Thyroid gland (tissue), 4 donors: ENCODE measurements around the gene PDCD10. TPM values are rescaled to one million over a fixed set of nuclear protein-coding genes. Genes with fewer than 3 reads are reported as not detected.

Experiments
- DNase-seq, 2 donors: peaks; one replicate each; pipeline ENCODE4 v3.0.0-alpha.2; 2019
- H3K27ac ChIP-seq, 3 donors: fragments of 200-600 bp; sonication (generic); 1 replicate in 2 of 3; 2 replicates in 1 of 3; pipeline ENCODE4 v1.5.1; 2016 to 2019; ENCODE audit warnings: mild to moderate bottlenecking in 1 of 3, moderate library complexity in 1 of 3
- H3K27me3 ChIP-seq: fragments of 200-600 bp; sonication (generic); one replicate; pipeline ENCODE4 v1.5.1; 2019
- H3K36me3 ChIP-seq, 2 donors: fragments of 200-600 bp; sonication (generic); one replicate each; pipeline ENCODE4 v1.5.1; 2016 to 2019
- H3K4me1 ChIP-seq, 2 donors: fragments of 200-600 bp; sonication (generic); one replicate each; pipeline ENCODE4 v1.5.1; 2017 to 2019
- H3K4me3 ChIP-seq, 3 donors: fragments of 200-600 bp; sonication (generic); replicated peaks in 1 of 3; 1 replicate in 2 of 3; 2 replicates in 1 of 3; pipeline ENCODE4 v1.5.1; 2016; ENCODE audit warnings: mild to moderate bottlenecking in 1 of 3
- H3K9me3 ChIP-seq: fragments of 200-600 bp; sonication (generic); one replicate; pipeline ENCODE4 v1.5.1; 2017
- CTCF ChIP-seq, 6 experiments: fragments of 200-600 bp in 3 of 6; fragments of 450-650 bp in 3 of 6; sonication (generic) in 3 of 6; IDR thresholded peaks; one replicate each; pipeline ENCODE4 v1.5.1; 2016 to 2019; ENCODE audit warnings: antibody characterized with exemption in 6 of 6, mild to moderate bottlenecking in 2 of 6, inconsistent platforms in 1 of 6, moderate library complexity in 1 of 6
- POLR2A ChIP-seq, 2 donors: fragments of 450-650 bp; IDR thresholded peaks; one replicate each; pipeline ENCODE4 v1.6.1; 2017; ENCODE audit warnings: antibody characterized with exemption in 2 of 2, mild to moderate bottlenecking in 2 of 2, moderate library complexity in 1 of 2
- WGBS, 2 donors: methylation state at CpG; one replicate each; pipeline ENCODE4 v1.1.5; 2017; 5-methylcytosine and 5-hydroxymethylcytosine counted together
- intact Hi-C: fragments of 100-400 bp; cut with DNase I; formaldehyde crosslinking; loops from one replicate; pipeline ENCODE4 v1.15.1; 2023
- total RNA-seq, 4 donors: library from RNA; depleted of rRNA; stranded (reverse); fragments of >200 nt; gene quantifications; one replicate each; pipeline ENCODE4 v1.2.3, GENCODE V29; 2016

The PDCD10 gene
- total RNA-seq, 4 donors from 2014 or later, result 56.7 to 80.8 (median 76.9) TPM

GRCh38 chr3:167711439-167711838, 23.3 kb downstream of the PDCD10 start:
- Histone ChIP-seq H3K27me3 (no peaks in the 10 kb centered on the region), H3K36me3 (peaks cover 0 to under 1% of the 10 kb centered on the region in 2 donors), H3K9me3 (no peaks in the 10 kb centered on the region), H3K4me1 (no peaks in the 10 kb centered on the region), H3K27ac (no peak overlapping the region), H3K4me3 (no peak overlapping the region)
- TF ChIP-seq POLR2A (IDR thresholded peaks at IDR 0.05) (no peak), CTCF (IDR thresholded peaks at IDR 0.05) (no peak)
- DNase-seq, result no peak
- 93 to 96% methylated on average over 1 of the region's 1 CpG for WGBS, 2 donors
- intact Hi-C loops, result no loop called here

- TF ChIP-seq POLR2A (IDR thresholded peaks at IDR 0.05), result no peak
- TF ChIP-seq CTCF (IDR thresholded peaks at IDR 0.05), result no peak
- no peak overlapping the region for H3K4me3 ChIP-seq
- intact Hi-C loops, result no loop called here
- no peaks in the 10 kb centered on the region for H3K9me3 ChIP-seq
- H3K4me1 ChIP-seq, result no peaks in the 10 kb centered on the region
- peaks cover 0 to 3% of the 10 kb centered on the region in 2 donors for H3K36me3 ChIP-seq
- no peak for DNase-seq
- H3K27ac ChIP-seq, result no peak overlapping the region
- no peaks in the 10 kb centered on the region for H3K27me3 ChIP-seq
These were observed 24.1 kb downstream of the PDCD10 start for GRCh38 chr3:167710552-167710951.

GRCh38 chr3:167709690-167710089, 25.0 kb downstream of the PDCD10 start:
- no peak for DNase-seq
- Histone ChIP-seq H3K4me3 (no peak overlapping the region), H3K27me3 (no peaks in the 10 kb centered on the region), H3K27ac (no peak overlapping the region), H3K36me3 (peaks cover 0 to 3% of the 10 kb centered on the region in 2 donors), H3K4me1 (no peaks in the 10 kb centered on the region), H3K9me3 (no peaks in the 10 kb centered on the region)
- intact Hi-C loops, result no loop called here
- 79 to 93% methylated on average over 4 of the region's 4 CpGs for WGBS, 2 donors
- TF ChIP-seq CTCF (IDR thresholded peaks at IDR 0.05) (no peak), POLR2A (IDR thresholded peaks at IDR 0.05) (no peak)

DNA sequence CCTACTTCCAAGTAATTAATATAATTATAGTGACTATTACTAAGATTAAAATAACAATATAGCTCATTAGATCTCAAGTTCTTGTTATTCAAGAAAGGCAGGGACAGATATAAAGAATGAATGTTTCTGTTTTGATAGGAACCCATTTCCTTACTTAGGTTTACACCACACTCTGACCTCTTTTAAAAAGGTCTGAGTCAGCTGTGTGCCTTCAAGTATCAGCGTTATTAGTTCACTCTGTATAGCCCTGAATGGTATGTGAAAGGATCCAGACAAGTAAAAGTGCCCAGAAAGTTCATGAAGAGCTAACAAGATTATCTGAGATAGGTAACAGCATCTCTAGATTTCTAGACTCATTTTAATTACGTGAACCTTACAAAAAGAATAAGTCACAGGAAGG, 28.9 kb downstream of the PDCD10 start:
- no peaks in the 10 kb centered on the region for H3K27me3 ChIP-seq
- H3K27ac ChIP-seq, result no peak overlapping the region
- H3K36me3 ChIP-seq, result peaks cover 0 to 3% of the 10 kb centered on the region in 2 donors
- intact Hi-C loops, result no loop called here
- TF ChIP-seq CTCF (IDR thresholded peaks at IDR 0.05) (no peak), POLR2A (IDR thresholded peaks at IDR 0.05) (no peak)
- no peaks in the 10 kb centered on the region for H3K9me3 ChIP-seq
- no peaks in the 10 kb centered on the region for H3K4me1 ChIP-seq
- 75 to 78% methylated on average over 2 of the region's 2 CpGs for WGBS, 2 donors
- no peak overlapping the region for H3K4me3 ChIP-seq
- DNase-seq, result no peak

DNA sequence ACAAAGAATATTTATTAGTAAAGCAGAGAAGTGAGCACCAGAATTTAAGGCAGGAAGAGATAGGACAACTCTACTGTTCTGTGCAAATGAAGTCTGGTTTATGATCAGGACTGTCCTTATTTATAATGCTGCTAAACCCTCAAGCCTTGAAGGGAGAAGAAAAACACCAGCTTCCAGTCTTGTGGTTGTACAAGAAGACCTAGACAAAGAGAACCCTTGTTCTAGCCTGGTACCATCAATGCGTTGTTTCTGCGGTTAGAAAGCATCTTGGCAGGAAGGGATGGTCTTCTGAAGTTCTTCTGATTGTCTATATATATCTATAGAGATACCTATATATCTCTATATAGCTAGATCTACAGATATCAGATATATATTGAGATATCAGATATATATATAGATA, 33.8 kb downstream of the PDCD10 start:
- Histone ChIP-seq H3K27ac (no peak overlapping the region), H3K4me1 (no peaks in the 10 kb centered on the region), H3K4me3 (no peak overlapping the region), H3K27me3 (no peaks in the 10 kb centered on the region), H3K9me3 (no peaks in the 10 kb centered on the region), H3K36me3 (no peaks in the 10 kb centered on the region)
- WGBS, 2 donors, result 97 to 99% methylated on average over 2 of the region's 2 CpGs
- DNase-seq, result no peak
- intact Hi-C loops, result no loop called here
- TF ChIP-seq CTCF (IDR thresholded peaks at IDR 0.05) (no peak), POLR2A (IDR thresholded peaks at IDR 0.05) (no peak)
